ENCODE data around the gene MEGF11.

Gene MEGF11

DNA sequence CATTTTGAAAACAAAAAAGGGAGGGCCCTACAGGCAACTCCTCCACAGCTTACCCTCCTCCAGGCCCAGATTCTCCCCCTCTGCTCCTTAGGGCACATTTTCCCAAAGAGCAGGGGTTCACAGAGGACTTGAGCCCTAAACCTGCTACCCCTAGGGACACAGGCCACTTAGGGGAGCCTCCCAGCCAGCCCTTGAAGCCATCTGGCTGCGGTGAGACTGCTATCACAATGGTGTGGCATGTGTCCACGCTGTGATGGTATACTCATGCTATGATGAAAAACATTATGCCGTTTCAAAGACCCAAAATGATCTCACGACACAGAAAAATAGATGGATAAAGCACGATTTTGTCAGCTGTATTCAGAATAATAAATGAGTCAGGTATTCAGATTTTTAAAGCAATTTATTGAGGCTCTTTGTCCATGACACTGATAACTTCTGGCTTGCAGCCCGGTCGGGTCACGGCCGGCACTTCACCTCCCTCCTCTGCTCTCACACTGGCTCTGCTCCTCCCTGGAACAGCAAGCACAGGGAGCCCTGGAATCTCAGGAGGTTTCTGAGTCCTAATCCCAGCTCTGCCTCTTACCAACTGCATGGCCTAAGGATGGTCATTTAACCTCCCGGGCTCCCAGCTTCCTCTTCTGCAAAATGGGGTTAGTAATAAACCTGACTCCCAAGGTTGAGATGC, 115.3 kb downstream of the MEGF11 start:
- H3K4me1 ChIP-seq (ENCODE audit: control insufficient read depth, low read depth, low read length), result no peaks in the 10 kb centered on the region

GRCh38 chr15:66136948-66137347, 116.6 kb downstream of the MEGF11 start:
- H2BK5ac ChIP-seq (ENCODE audit: low read length), result no peak overlapping the region
- H3K27ac ChIP-seq (ENCODE audit: low read depth, low read length), result no peak overlapping the region
- WGBS (ENCODE audit: extremely low coverage, insufficient coverage, low lambda C conversion rate), result no CpG with 5 or more reads among the region's 2 CpGs
- H3K4me1 ChIP-seq (ENCODE audit: control insufficient read depth, low read depth, low read length), result no peaks in the 10 kb centered on the region
- no peak overlapping the region for H2BK15ac ChIP-seq (replicated peaks; ENCODE audit: low read depth)
- no peak overlapping the region for H4K8ac ChIP-seq (ENCODE audit: low read depth, low read length)
- H3K79me1 ChIP-seq (ENCODE audit: low read length), result no peaks in the 10 kb centered on the region
- no peak overlapping the region for H4K5ac ChIP-seq (ENCODE audit: low read length)
- no peak overlapping the region for H3K23ac ChIP-seq (ENCODE audit: low read length)
- DNase-seq, result no peak
- H2AK5ac ChIP-seq (ENCODE audit: low read length), result no peak overlapping the region
- no peak overlapping the region for H3K4me3 ChIP-seq (ENCODE audit: low read length)
- H3K4ac ChIP-seq (ENCODE audit: low read depth, low read length), result no peak overlapping the region
- H3K56ac ChIP-seq (ENCODE audit: low read length), result no peak overlapping the region
- H3K9ac ChIP-seq (ENCODE audit: low read length), result no peak overlapping the region
- no peak overlapping the region for H2BK120ac ChIP-seq (ENCODE audit: low read depth, low read length)
- H3K79me2 ChIP-seq (ENCODE audit: control insufficient read depth, insufficient read depth, low read length), result no peaks in the 10 kb centered on the region
- H3K18ac ChIP-seq (ENCODE audit: low read length), result no peak overlapping the region
- no peaks in the 10 kb centered on the region for H3K27me3 ChIP-seq (ENCODE audit: insufficient read depth, low read length, poor library complexity)
- H3K4me2 ChIP-seq (ENCODE audit: low read length), result no peak overlapping the region
- H3K36me3 ChIP-seq (ENCODE audit: control insufficient read depth, insufficient read depth, low read length), result no peaks in the 10 kb centered on the region

More for the DNA sequence above, 115.3 kb downstream of the MEGF11 start:
- H3K56ac ChIP-seq (ENCODE audit: low read length), result no peak overlapping the region
- no peak overlapping the region for H2BK5ac ChIP-seq (ENCODE audit: low read length)
- H3K79me2 ChIP-seq (ENCODE audit: control insufficient read depth, insufficient read depth, low read length), result no peaks in the 10 kb centered on the region
- no peak overlapping the region for H3K4me2 ChIP-seq (ENCODE audit: low read length)
- H3K23ac ChIP-seq (ENCODE audit: low read length), result no peak overlapping the region
- no peak overlapping the region for H3K4me3 ChIP-seq (ENCODE audit: low read length)
- H3K36me3 ChIP-seq (ENCODE audit: control insufficient read depth, insufficient read depth, low read length), result no peaks in the 10 kb centered on the region
- H3K18ac ChIP-seq (ENCODE audit: low read length), result no peak overlapping the region
- DNase-seq, result no peak
- H2AK5ac ChIP-seq (ENCODE audit: low read length), result no peak overlapping the region
- no peak overlapping the region for H3K9ac ChIP-seq (ENCODE audit: low read length)
- H3K79me1 ChIP-seq (ENCODE audit: low read length), result no peaks in the 10 kb centered on the region
- H2BK120ac ChIP-seq (ENCODE audit: low read depth, low read length), result no peak overlapping the region
- no peak overlapping the region for H2BK15ac ChIP-seq (replicated peaks; ENCODE audit: low read depth)
- no peaks in the 10 kb centered on the region for H3K27me3 ChIP-seq (ENCODE audit: insufficient read depth, low read length, poor library complexity)
- no CpG with 5 or more reads among the region's 10 CpGs for WGBS (ENCODE audit: extremely low coverage, insufficient coverage, low lambda C conversion rate)
- H3K4ac ChIP-seq (ENCODE audit: low read depth, low read length), result no peak overlapping the region
- H3K27ac ChIP-seq (ENCODE audit: low read depth, low read length), result no peak overlapping the region
- H4K8ac ChIP-seq (ENCODE audit: low read depth, low read length), result no peak overlapping the region
- no peak overlapping the region for H4K5ac ChIP-seq (ENCODE audit: low read length)

GRCh38 chr15:66135664-66136063, 117.9 kb downstream of the MEGF11 start:
- H3K36me3 ChIP-seq (ENCODE audit: control insufficient read depth, insufficient read depth, low read length), result no peaks in the 10 kb centered on the region
- H3K27ac ChIP-seq (ENCODE audit: low read depth, low read length), result no peak overlapping the region
- no peak overlapping the region for H3K4me2 ChIP-seq (ENCODE audit: low read length)
- no peak overlapping the region for H2AK5ac ChIP-seq (ENCODE audit: low read length)
- H3K79me1 ChIP-seq (ENCODE audit: low read length), result no peaks in the 10 kb centered on the region
- H3K18ac ChIP-seq (ENCODE audit: low read length), result no peak overlapping the region
- H3K4ac ChIP-seq (ENCODE audit: low read depth, low read length), result no peak overlapping the region
- no CpG with 5 or more reads among the region's 1 CpG for WGBS (ENCODE audit: extremely low coverage, insufficient coverage, low lambda C conversion rate)
- H2BK120ac ChIP-seq (ENCODE audit: low read depth, low read length), result no peak overlapping the region
- no peak overlapping the region for H3K23ac ChIP-seq (ENCODE audit: low read length)
- no peak overlapping the region for H3K56ac ChIP-seq (ENCODE audit: low read length)
- H4K5ac ChIP-seq (ENCODE audit: low read length), result no peak overlapping the region
- H2BK15ac ChIP-seq (replicated peaks; ENCODE audit: low read depth), result no peak overlapping the region
- no peaks in the 10 kb centered on the region for H3K27me3 ChIP-seq (ENCODE audit: insufficient read depth, low read length, poor library complexity)
- no peak overlapping the region for H4K8ac ChIP-seq (ENCODE audit: low read depth, low read length)
- no peak overlapping the region for H3K4me3 ChIP-seq (ENCODE audit: low read length)
- H2BK5ac ChIP-seq (ENCODE audit: low read length), result no peak overlapping the region
- H3K4me1 ChIP-seq (ENCODE audit: control insufficient read depth, low read depth, low read length), result no peaks in the 10 kb centered on the region
- no peak overlapping the region for H3K9ac ChIP-seq (ENCODE audit: low read length)
- H3K79me2 ChIP-seq (ENCODE audit: control insufficient read depth, insufficient read depth, low read length), result no peaks in the 10 kb centered on the region
- DNase-seq, result no peak

GRCh38 chr15:66134284-66134683, 119.3 kb downstream of the MEGF11 start:
- Histone ChIP-seq H3K27ac (ENCODE audit: low read depth, low read length) (no peak overlapping the region), H3K18ac (ENCODE audit: low read length) (no peak overlapping the region), H3K4me3 (ENCODE audit: low read length) (no peak overlapping the region), H3K4me1 (ENCODE audit: control insufficient read depth, low read depth, low read length) (no peaks in the 10 kb centered on the region), H3K4ac (ENCODE audit: low read depth, low read length) (no peak overlapping the region), H4K5ac (ENCODE audit: low read length) (no peak overlapping the region), H4K8ac (ENCODE audit: low read depth, low read length) (no peak overlapping the region), H3K23ac (ENCODE audit: low read length) (no peak overlapping the region), H3K79me1 (ENCODE audit: low read length) (no peaks in the 10 kb centered on the region), H2BK15ac (replicated peaks; ENCODE audit: low read depth) (no peak overlapping the region), H3K36me3 (ENCODE audit: control insufficient read depth, insufficient read depth, low read length) (no peaks in the 10 kb centered on the region), H3K9ac (ENCODE audit: low read length) (no peak overlapping the region), H2BK120ac (ENCODE audit: low read depth, low read length) (no peak overlapping the region), H3K4me2 (ENCODE audit: low read length) (no peak overlapping the region), H2BK5ac (ENCODE audit: low read length) (no peak overlapping the region), H3K27me3 (ENCODE audit: insufficient read depth, low read length, poor library complexity) (no peaks in the 10 kb centered on the region), H3K56ac (ENCODE audit: low read length) (no peak overlapping the region), H2AK5ac (ENCODE audit: low read length) (no peak overlapping the region), H3K79me2 (ENCODE audit: control insufficient read depth, insufficient read depth, low read length) (no peaks in the 10 kb centered on the region)
- no peak for DNase-seq
- no CpG with 5 or more reads among the region's 3 CpGs for WGBS (ENCODE audit: extremely low coverage, insufficient coverage, low lambda C conversion rate)

DNA sequence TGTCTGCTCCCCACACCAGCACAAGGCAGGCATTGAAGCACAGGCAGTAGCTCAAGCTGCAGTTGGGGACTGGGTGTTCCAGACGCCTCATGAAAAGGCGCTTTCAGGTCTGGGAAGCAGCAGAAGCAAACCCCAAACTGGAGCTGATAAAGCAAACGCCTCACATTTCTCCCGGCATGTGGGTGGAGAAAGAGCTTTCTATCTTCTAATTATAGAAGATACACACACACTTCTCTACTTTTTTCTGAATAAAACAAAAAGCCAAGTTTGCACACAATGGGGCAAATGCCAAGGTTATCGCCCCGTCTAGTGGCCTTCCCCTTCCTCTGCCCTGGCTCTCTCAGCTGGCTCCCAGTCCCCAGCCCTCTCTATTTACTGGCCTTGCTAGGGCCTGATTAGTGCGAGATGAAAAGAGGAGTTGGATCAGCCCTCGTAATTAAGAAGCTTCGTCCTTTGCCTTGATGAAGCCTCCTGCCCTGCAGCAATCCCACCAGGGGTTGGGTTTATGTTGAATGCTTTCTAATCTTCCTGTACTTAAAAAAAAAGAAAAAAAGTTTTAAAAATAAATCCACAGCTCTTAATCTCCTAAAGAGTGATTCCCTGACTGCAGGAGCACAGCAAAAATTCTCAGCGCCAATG, 120.2 kb downstream of the MEGF11 start:
- H3K36me3 ChIP-seq (ENCODE audit: control insufficient read depth, insufficient read depth, low read length), result no peaks in the 10 kb centered on the region
- WGBS (ENCODE audit: extremely low coverage, insufficient coverage, low lambda C conversion rate), result no CpG with 5 or more reads among the region's 10 CpGs
- H4K5ac ChIP-seq (ENCODE audit: low read length), result no peak overlapping the region
- H3K18ac ChIP-seq (ENCODE audit: low read length), result no peak overlapping the region
- no peak overlapping the region for H4K8ac ChIP-seq (ENCODE audit: low read depth, low read length)
- no peaks in the 10 kb centered on the region for H3K27me3 ChIP-seq (ENCODE audit: insufficient read depth, low read length, poor library complexity)
- H3K9ac ChIP-seq (ENCODE audit: low read length), result no peak overlapping the region
- no peak overlapping the region for H2AK5ac ChIP-seq (ENCODE audit: low read length)
- no peak overlapping the region for H2BK120ac ChIP-seq (ENCODE audit: low read depth, low read length)
- no peak overlapping the region for H2BK5ac ChIP-seq (ENCODE audit: low read length)
- H3K79me2 ChIP-seq (ENCODE audit: control insufficient read depth, insufficient read depth, low read length), result no peaks in the 10 kb centered on the region
- H3K4me2 ChIP-seq (ENCODE audit: low read length), result no peak overlapping the region
- H3K23ac ChIP-seq (ENCODE audit: low read length), result no peak overlapping the region
- H3K4me3 ChIP-seq (ENCODE audit: low read length), result no peak overlapping the region
- no peak overlapping the region for H3K4ac ChIP-seq (ENCODE audit: low read depth, low read length)
- peak overlapping the region; percentile 29 for H3K56ac ChIP-seq (ENCODE audit: low read length)
- H2BK15ac ChIP-seq (replicated peaks; ENCODE audit: low read depth), result no peak overlapping the region
- no peaks in the 10 kb centered on the region for H3K4me1 ChIP-seq (ENCODE audit: control insufficient read depth, low read depth, low read length)
- DNase-seq, result peak; percentile 44
- H3K27ac ChIP-seq (ENCODE audit: low read depth, low read length), result no peak overlapping the region
- no peaks in the 10 kb centered on the region for H3K79me1 ChIP-seq (ENCODE audit: low read length)
